CD8-positive, alpha-beta memory T cell (primary cell): ENCODE measurements around the gene IL23R. TPM values are rescaled to one million over a fixed set of nuclear protein-coding genes. Genes with fewer than 3 reads are reported as not detected.

Experiments used
- CTCF ChIA-PET: fragments of 350-600 bp; sonication (Branson Sonifier 250); formaldehyde crosslinking; loops from one replicate; lab custom pipeline; 2021; ENCODE audit warnings: antibody characterized with exemption; lab: Charles Lee
- POLR2A ChIA-PET: fragments of 350-600 bp; sonication (Branson Sonifier 250); formaldehyde crosslinking; loops from one replicate; lab custom pipeline; 2021; ENCODE audit warnings: antibody characterized with exemption; lab: Charles Lee
- DNase-seq, 5 donors: peaks; one replicate each; pipeline versions ENCODE4 v3.0.0 to v3.0.0-alpha.2; 2020 to 2022; ENCODE audit warnings: mixed read lengths in 1 of 5
- H3K27ac ChIP-seq: one replicate; pipeline ENCODE4 v1.7.0; 2013; ENCODE audit warnings: low read depth, mild to moderate bottlenecking, low read length, moderate library complexity
- H3K27me3 ChIP-seq: 2 replicates; pipeline ENCODE4 v1.7.0; 2013; ENCODE audit warnings: low read length, mild to moderate bottlenecking; ENCODE audit not compliant: insufficient read depth, poor library complexity, severe bottlenecking
- H3K36me3 ChIP-seq: 2 replicates; pipeline ENCODE4 v1.7.0; 2013; ENCODE audit warnings: mild to moderate bottlenecking, low read length, moderate library complexity; ENCODE audit not compliant: insufficient read depth
- H3K4me1 ChIP-seq: 2 replicates; pipeline ENCODE4 v1.7.0; 2013; ENCODE audit warnings: mild to moderate bottlenecking, low read length, moderate library complexity; ENCODE audit not compliant: insufficient read depth
- H3K4me3 ChIP-seq: 2 replicates; pipeline ENCODE4 v1.7.0; 2013; ENCODE audit warnings: mild to moderate bottlenecking, low read length
- H3K9me3 ChIP-seq: 2 replicates; pipeline ENCODE4 v1.7.0; 2013; ENCODE audit warnings: mild to moderate bottlenecking, low read length
- H3K27ac Mint-ChIP-seq, 8 donors: one replicate each; pipeline ENCODE4 v1.8.0; 2020 to 2021; ENCODE audit warnings: mixed read lengths in 8 of 8, mild to moderate bottlenecking in 6 of 8, inconsistent platforms in 3 of 8, moderate library complexity in 3 of 8
- H3K27me3 Mint-ChIP-seq, 2 donors: one replicate each; pipeline ENCODE4 v1.8.0; 2020 to 2021; ENCODE audit warnings: mixed read lengths in 2 of 2, mild to moderate bottlenecking in 1 of 2, moderate library complexity in 1 of 2
- H3K36me3 Mint-ChIP-seq, 3 donors: one replicate each; pipeline ENCODE4 v1.8.0; 2020 to 2021; ENCODE audit warnings: mixed read lengths in 3 of 3, inconsistent platforms in 1 of 3, mild to moderate bottlenecking in 1 of 3
- H3K4me1 Mint-ChIP-seq, 3 donors: one replicate each; pipeline ENCODE4 v1.8.0; 2020 to 2021; ENCODE audit warnings: mixed read lengths in 3 of 3, inconsistent platforms in 1 of 3, mild to moderate bottlenecking in 1 of 3
- H3K4me3 Mint-ChIP-seq, 7 donors: one replicate each; pipeline ENCODE4 v1.8.0; 2020 to 2021; ENCODE audit warnings: mixed read lengths in 7 of 7, mild to moderate bottlenecking in 6 of 7, moderate library complexity in 4 of 7, inconsistent platforms in 2 of 7
- H3K9me3 Mint-ChIP-seq, 5 donors: one replicate each; pipeline ENCODE4 v1.8.0; 2020 to 2022; ENCODE audit warnings: mixed read lengths in 5 of 5, mild to moderate bottlenecking in 3 of 5, moderate library complexity in 2 of 5, inconsistent platforms in 1 of 5
- polyA plus RNA-seq: library from polyadenylated mRNA; unstranded; fragments of 300-500 nt; fragmentation: Illumina TruSeq; gene quantifications from one replicate; pipeline ENCODE4 v1.2.3, GENCODE V29; 2021
- total RNA-seq, 2 experiments: library from RNA; stranded (reverse); gene quantifications; one replicate each; pipeline ENCODE4 v1.2.3, GENCODE V29; 2021

The IL23R gene
- total and polyA plus RNA-seq, 3 experiments from 2014 or later: 1.6 to 9.2 (median 1.7) TPM

- CTCF ChIA-PET: no interaction called here
- DNase-seq: no peak
- Mint-ChIP-seq H3K27me3 (peaks cover 7 to 43% of the 10 kb centered on the region in 2 donors), H3K27ac (peak overlapping the region; percentile 25 to 97 (median 86)), H3K36me3 (peaks cover 0 to 6% (median 0%) of the 10 kb centered on the region in 3 donors), H3K4me1 (peaks cover 13 to 21% (median 13%) of the 10 kb centered on the region in 3 donors), H3K9me3 (peaks cover 0 to 2% (median 0%) of the 10 kb centered on the region in 5 donors), H3K4me3 (peak overlapping the region; percentile 74 to 94 (median 90))
- H3K27me3 ChIP-seq: peaks cover 4% of the 10 kb centered on the region
- POLR2A ChIA-PET: no interaction called here
- peaks cover 6% of the 10 kb centered on the region for H3K4me1 ChIP-seq
- H3K9me3 ChIP-seq: no peaks in the 10 kb centered on the region
- H3K4me3 ChIP-seq: no peak overlapping the region
- no peak overlapping the region for H3K27ac ChIP-seq
- H3K36me3 ChIP-seq: no peaks in the 10 kb centered on the region
Measured at GRCh38 chr1:67308136-67308535, 141.9 kb downstream of the IL23R start.

Other genes with a start within 250 kb of the IL23R start
- 1 to 10 TPM in 1 of 2 experiments, under 1 TPM in 1; 0.86 to 1.8 TPM for gene DNAI4, start 241.6 kb upstream of the IL23R start, total RNA-seq
- gene DNAI4, start 241.6 kb upstream of the IL23R start, polyA plus RNA-seq: 0.77 TPM
- gene MIER1, start 241.5 kb upstream of the IL23R start, total RNA-seq: 10 to 100 TPM; 53.1 to 55.3 TPM
- 38.6 TPM for gene MIER1, start 241.5 kb upstream of the IL23R start, polyA plus RNA-seq
- 10 to 100 TPM; 17.0 to 17.5 TPM for gene SLC35D1, start 112.3 kb upstream of the IL23R start, total RNA-seq
- gene SLC35D1, start 112.3 kb upstream of the IL23R start, polyA plus RNA-seq: 4.1 TPM
- not detected for gene C1orf141, start 31.5 kb upstream of the IL23R start, total RNA-seq
- not detected for gene C1orf141, start 31.5 kb upstream of the IL23R start, polyA plus RNA-seq
- 10 to 100 TPM; 32.8 to 35.1 TPM for gene IL12RB2, start 141.4 kb downstream of the IL23R start, total RNA-seq
- gene IL12RB2, start 141.4 kb downstream of the IL23R start, polyA plus RNA-seq: 6.8 TPM